HepG2 (cell line): Measurements from ENCODE around the gene LZTFL1. TPM values are rescaled to one million over a fixed set of nuclear protein-coding genes. Genes with fewer than 3 reads are reported as not detected.

Source experiments
- ATAC-seq: fragments of 200-7000 bp; cut with Tn5 transposase; 3 replicates; pipeline ENCODE4 v1.9.1; 2020; ENCODE audit warnings: mild to moderate bottlenecking, moderate library complexity
- BruUV-seq: library from RNA; stranded (reverse); fragments of 400-500 nt; replicated peaks from 2 replicates; lab custom pipeline; 2021; lab: Mats Ljungman, UMichigan
- CTCF ChIA-PET: fragments of 300-600 bp; formaldehyde crosslinking; extraction: SDS; loops from one replicate; lab custom pipeline; 2021; ENCODE audit warnings: low total read pairs, inconsistent platforms, low intra/inter-chr PET ratio; lab: Yijun Ruan, JAX
- POLR2A ChIA-PET: fragments of 350-600 bp; sonication (Branson Sonifier 250); formaldehyde crosslinking; loops from one replicate; lab custom pipeline; 2020; ENCODE audit warnings: antibody characterized with exemption, inconsistent platforms; lab: Yijun Ruan, JAX
- DNase-seq: peaks from one replicate; pipeline ENCODE4 v3.0.0-alpha.2; 2015; ENCODE audit warnings: low spot score
- FAIRE-seq: peaks from 3 replicates; lab custom pipeline; 2011; peaks lifted over from hg19 to GRCh38; lab: Jason Lieb, UNC
- H2AFZ ChIP-seq: one replicate; pipeline ENCODE4 v1.6.1; 2011; ENCODE audit warnings: low read length, inconsistent platforms
- H3K27ac ChIP-seq: fragments of 300-600 bp; 3 replicates; pipeline ENCODE4 v1.8.0; 2011; ENCODE audit warnings: mixed run types, mild to moderate bottlenecking, mixed read lengths, low read length, inconsistent platforms; ENCODE audit not compliant: insufficient read depth; ENCODE audit errors: extremely low read length
- H3K27me3 ChIP-seq, 2 experiments: fragments of 200-600 bp in 1 of 2; 2 replicates in 1 of 2; 3 replicates in 1 of 2; pipeline versions ENCODE4 v1.6.0 to v1.8.0; 2011; ENCODE audit warnings: low read length in 2 of 2, mild to moderate bottlenecking in 2 of 2, moderate library complexity in 2 of 2, inconsistent platforms in 1 of 2; ENCODE audit not compliant: insufficient read depth in 2 of 2, control insufficient read depth in 1 of 2
- H3K36me3 ChIP-seq, 2 experiments: fragments of 200-600 bp in 1 of 2; replicated peaks in 1 of 2; 2 replicates in 1 of 2; 3 replicates in 1 of 2; pipeline versions ENCODE4 v1.5.1 to v1.8.0; 2011; ENCODE audit warnings: low read length in 2 of 2, inconsistent platforms in 1 of 2; ENCODE audit not compliant: insufficient read depth in 2 of 2, control insufficient read depth in 1 of 2
- H3K4me1 ChIP-seq: 2 replicates; pipeline ENCODE4 v1.5.1; 2012; ENCODE audit warnings: low read length, inconsistent platforms; ENCODE audit not compliant: insufficient read depth
- H3K4me2 ChIP-seq: 2 replicates; pipeline ENCODE4 v1.6.0; 2011; ENCODE audit warnings: low read depth, low read length, inconsistent platforms
- H3K4me3 ChIP-seq, 3 experiments: fragments of 200-600 bp in 1 of 3; sonication (generic), shearing (Covaris generic) in 1 of 3; replicated peaks in 1 of 3; 2 replicates each; pipeline ENCODE4 v1.5.1; 2011 to 2016; ENCODE audit warnings: low read length in 3 of 3, inconsistent platforms in 2 of 3, low read depth in 2 of 3, mild to moderate bottlenecking in 2 of 3, control low read depth in 1 of 3, mixed read lengths in 1 of 3; ENCODE audit not compliant: insufficient read depth in 1 of 3
- H3K79me2 ChIP-seq: one replicate; pipeline ENCODE4 v1.6.1; 2011; ENCODE audit warnings: low read length, inconsistent platforms; ENCODE audit not compliant: insufficient read depth
- H3K9ac ChIP-seq: 2 replicates; pipeline ENCODE4 v1.6.0; 2011; ENCODE audit warnings: mild to moderate bottlenecking, low read depth, low read length, inconsistent platforms; ENCODE audit not compliant: insufficient read depth
- H3K9me3 ChIP-seq: 2 replicates; pipeline ENCODE4 v1.5.1; 2012; ENCODE audit warnings: mild to moderate bottlenecking, low read length
- H4K20me1 ChIP-seq: 2 replicates; pipeline ENCODE4 v1.6.0; 2011; ENCODE audit warnings: inconsistent platforms, mild to moderate bottlenecking, low read length, moderate library complexity; ENCODE audit not compliant: insufficient read depth
- AGO1 ChIP-seq: fragments of 200-400 bp; formaldehyde crosslinking; IDR thresholded peaks from 2 replicates; pipeline ENCODE4 v1.6.1; 2017; ENCODE audit warnings: mild to moderate bottlenecking, low read depth, low read length, moderate library complexity; ENCODE audit not compliant: poor library complexity, severe bottlenecking
- CCAR2 ChIP-seq: fragments of 200-400 bp; formaldehyde crosslinking; optimal IDR thresholded peaks from 2 replicates; pipeline ENCODE3; 2018; ENCODE audit warnings: low read depth, mild to moderate bottlenecking, low read length, moderate library complexity
- DNMT3B ChIP-seq: conservative IDR thresholded peaks from 2 replicates; pipeline ENCODE4 v1.6.1; 2016; ENCODE audit warnings: missing biosample characterization, control low read depth
- E2F5 ChIP-seq: sonication (generic); formaldehyde crosslinking; conservative IDR thresholded peaks from 2 replicates; pipeline ENCODE4 v1.4.0; 2020; ENCODE audit warnings: missing genetic modification reagents
- JDP2 ChIP-seq: sonication (generic); formaldehyde crosslinking; IDR thresholded peaks from 2 replicates; pipeline ENCODE4 v1.8.1; 2022; ENCODE audit warnings: missing genetic modification reagents, borderline replicate concordance
- PCBP1 ChIP-seq: fragments of 200-400 bp; formaldehyde crosslinking; IDR thresholded peaks from 2 replicates; pipeline ENCODE4 v1.6.1; 2017; ENCODE audit warnings: mild to moderate bottlenecking, low read depth, low read length, borderline replicate concordance
- ZFP1 ChIP-seq: IDR thresholded peaks from 2 replicates; pipeline ENCODE4 v1.6.1; 2016
- ZFP36 ChIP-seq: fragments of 150-350 bp; IDR thresholded peaks from 2 replicates; pipeline ENCODE4 v1.6.1; 2018; ENCODE audit warnings: borderline replicate concordance, low read length, low read depth; ENCODE audit not compliant: partially characterized antibody
- ZFP82 ChIP-seq: sonication (generic); formaldehyde crosslinking; IDR thresholded peaks from 2 replicates; pipeline ENCODE4 v1.5.1; 2020; ENCODE audit warnings: mild to moderate bottlenecking, missing genetic modification reagents, borderline replicate concordance
- ZNF256 ChIP-seq: sonication (generic); formaldehyde crosslinking; conservative IDR thresholded peaks from 2 replicates; pipeline ENCODE4 v1.4.0; 2020; ENCODE audit warnings: missing genetic modification reagents
- ZNF510 ChIP-seq: sonication (generic); formaldehyde crosslinking; IDR thresholded peaks from 2 replicates; pipeline ENCODE4 v1.4.0; 2020; ENCODE audit warnings: low read depth, mild to moderate bottlenecking, missing genetic modification reagents
- ZNF879 ChIP-seq: sonication (generic); formaldehyde crosslinking; IDR thresholded peaks from 2 replicates; pipeline ENCODE4 v1.8.1; 2023; ENCODE audit warnings: missing genetic modification reagents
- whole genome bisulfite sequencing: methylation state at CpG from one replicate; pipeline ENCODE4 v1.1.6; 2017; ENCODE audit warnings: low lambda C conversion rate; 5-methylcytosine and 5-hydroxymethylcytosine counted together
- in situ Hi-C: cut with HindIII; loops from 2 replicates; pipeline ENCODE4 v1.10.0; 2017; ENCODE audit warnings: low pct_unique_long_range_greater_than_20kb; ENCODE audit not compliant: extremely low pct_ligation_motif_present
- intact Hi-C: fragments of 100-400 bp; cut with micrococcal nuclease; formaldehyde crosslinking; loops from one replicate; pipeline ENCODE4 v1.10.0; 2022; ENCODE audit not compliant: unreplicated experiment
- polyA plus RNA-seq, 8 experiments: library from polyadenylated mRNA; depleted of rRNA in 3 of 8; stranded (reverse) in 7 of 8; unstranded in 1 of 8; fragments of >200 nt; fragmentation: Illumina TruSeq in 4 of 8; extraction: Trizol in 4 of 8; gene quantifications; 2 replicates each; pipeline versions ENCODE4 v1.2.1 to v1.2.3, GENCODE V29; 2011 to 2016; ENCODE audit warnings: low read depth in 4 of 8, missing spikeins in 1 of 8, mixed read lengths in 1 of 8; ENCODE audit not compliant: insufficient read depth in 1 of 8
- total RNA-seq, 5 experiments: library from RNA; depleted of rRNA; stranded (reverse); fragments of >200 nt; fragmentation: Illumina TruSeq; extraction: Trizol; gene quantifications; 2 replicates each; pipeline ENCODE4 v1.2.3, GENCODE V29; 2016; ENCODE audit warnings: low read depth in 1 of 5

The LZTFL1 gene
- total and polyA plus RNA-seq, 2 of the 13 experiments (the other 11 are each of a cell fraction or from before 2014, with no cell fraction given), result 16.6 to 17.2 TPM

GRCh38 chr3:45838466-45838865 lies 3.5 kb downstream of the LZTFL1 start:
- intact Hi-C loops, result no loop called here
- CTCF ChIA-PET, result no interaction called here
- Histone ChIP-seq H3K4me3 (no peak overlapping the region), H2AFZ (no peak overlapping the region)
- TF ChIP-seq E2F5 (CRISPR knock-in tag), result no peak
- no peak for TF ChIP-seq ZNF256 (CRISPR knock-in tag)
- TF ChIP-seq DNMT3B (CRISPR knock-in tag), result no peak
- TF ChIP-seq ZNF510 (CRISPR knock-in tag), result no peak
- no peak for TF ChIP-seq JDP2 (CRISPR knock-in tag)
- TF ChIP-seq PCBP1, result no peak
- TF ChIP-seq ZFP1 (CRISPR knock-in tag), result no peak
- TF ChIP-seq ZFP36, result no peak
- no peak for TF ChIP-seq ZNF879 (CRISPR knock-in tag)
- TF ChIP-seq ZFP82 (CRISPR knock-in tag), result no peak
- TF ChIP-seq AGO1, result no peak
- no peak for TF ChIP-seq CCAR2
- TF ChIP-seq, all 625 proteins: peak for 0
- Histone ChIP-seq H3K27me3 (no peaks in the 10 kb centered on the region; a peak in 1 of 5 replicates), H3K79me2 (no peaks in the 10 kb centered on the region), H3K36me3 (peaks cover 3 to 15% of the 10 kb centered on the region in 2 experiments; a peak in 4 of 5 replicates), H3K9me3 (peaks cover 7% of the 10 kb centered on the region; the same call in 1 of the 2 replicates), H3K4me2 (no peak overlapping the region), H3K27ac (no peak overlapping the region), H3K9ac (no peak overlapping the region), H3K4me1 (peaks cover 16% of the 10 kb centered on the region), H4K20me1 (no peaks in the 10 kb centered on the region)
- in situ Hi-C loops, result no loop called here
- 89% methylated on average over 1 of the region's 1 CpG for WGBS
- DNase-seq, result no peak
- no peak for FAIRE-seq
- POLR2A ChIA-PET, result no interaction called here
- ATAC-seq, result no peak
- BruUV-seq, result no TSS peak
